Astrocyte (in vitro differentiated cells and primary cell): ENCODE data around the gene XYLT1.

Experiments
- CTCF ChIP-seq: IDR thresholded peaks from 2 replicates; pipeline ENCODE4 v1.5.1; 2011; ENCODE audit warnings: low read depth, mild to moderate bottlenecking, inconsistent platforms, low read length, moderate library complexity; ENCODE audit not compliant: insufficient read depth
- EZH2 ChIP-seq: IDR thresholded peaks from 2 replicates; pipeline ENCODE4 v1.6.1; 2012; ENCODE audit warnings: mild to moderate bottlenecking, low read length, inconsistent platforms; ENCODE audit not compliant: insufficient read depth

- TF ChIP-seq CTCF (no peak), EZH2 (no peak)
Measured at GRCh38 chr16:17373533-17373932, 97.2 kb downstream of the XYLT1 start.
